Fibroblast of skin of right quadriceps (primary cell): ENCODE data around the gene C1QBP.
"Not testable (repeated sequence)": the region's sequence is repeated elsewhere in the genome, so short reads cannot be mapped to it uniquely, and the experiment has no call there.

Source experiments
- DNase-seq: peaks from one replicate; pipeline ENCODE4 v3.0.0-alpha.2; 2013

Gene C1QBP, protein sequence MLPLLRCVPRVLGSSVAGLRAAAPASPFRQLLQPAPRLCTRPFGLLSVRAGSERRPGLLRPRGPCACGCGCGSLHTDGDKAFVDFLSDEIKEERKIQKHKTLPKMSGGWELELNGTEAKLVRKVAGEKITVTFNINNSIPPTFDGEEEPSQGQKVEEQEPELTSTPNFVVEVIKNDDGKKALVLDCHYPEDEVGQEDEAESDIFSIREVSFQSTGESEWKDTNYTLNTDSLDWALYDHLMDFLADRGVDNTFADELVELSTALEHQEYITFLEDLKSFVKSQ

DNA sequence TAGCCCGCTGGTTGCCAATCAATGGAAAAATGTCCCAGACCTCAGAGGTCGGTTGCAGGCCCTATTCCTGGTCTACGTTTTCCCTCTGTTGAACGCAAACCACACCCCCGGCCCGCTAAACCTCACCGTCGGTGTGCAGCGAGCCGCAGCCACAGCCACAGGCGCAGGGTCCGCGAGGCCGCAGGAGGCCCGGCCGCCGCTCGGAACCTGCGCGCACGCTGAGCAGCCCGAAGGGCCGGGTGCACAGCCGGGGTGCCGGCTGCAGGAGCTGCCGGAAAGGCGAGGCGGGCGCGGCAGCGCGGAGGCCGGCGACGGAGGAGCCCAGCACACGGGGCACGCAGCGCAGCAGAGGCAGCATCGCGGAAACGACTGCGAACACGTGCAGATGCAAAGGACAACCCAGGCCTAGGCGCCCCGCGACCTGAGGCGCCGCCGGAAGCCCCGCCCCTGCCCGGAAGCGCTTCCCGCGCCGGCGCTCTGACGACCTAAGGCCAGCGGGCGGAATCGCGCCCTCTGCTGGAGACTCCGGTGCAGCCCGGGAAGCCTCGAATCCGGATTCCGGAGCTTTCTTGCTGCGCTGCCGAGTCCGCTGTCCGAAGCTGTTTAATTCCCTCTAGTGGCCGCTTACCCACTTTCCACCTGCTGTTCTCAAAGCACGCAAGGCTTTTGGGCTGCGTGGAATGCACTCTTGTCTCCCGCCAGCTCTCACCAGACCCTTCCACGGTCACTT lies at the start of gene C1QBP:
Gene C1QBP (minus strand): TSS at position 440 of the 730 bp plus-strand sequence. CDS start 82 bp downstream, at position 358.
- DNase-seq: peak; percentile 88

DNA sequence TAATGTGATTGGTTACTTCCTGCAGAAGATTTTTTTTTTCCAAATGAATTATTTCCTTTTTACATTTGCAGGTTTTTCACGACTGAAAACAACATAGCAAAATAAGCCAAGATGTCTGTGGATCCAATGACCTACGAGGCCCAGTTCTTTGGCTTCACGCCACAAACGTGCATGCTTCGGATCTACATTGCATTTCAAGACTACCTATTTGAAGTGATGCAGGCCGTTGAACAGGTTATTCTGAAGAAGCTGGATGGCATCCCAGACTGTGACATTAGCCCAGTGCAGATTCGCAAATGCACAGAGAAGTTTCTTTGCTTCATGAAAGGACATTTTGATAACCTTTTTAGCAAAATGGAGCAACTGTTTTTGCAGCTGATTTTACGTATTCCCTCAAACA lies 49.8 kb upstream of the C1QBP start:
- DNase-seq: no peak

DNA sequence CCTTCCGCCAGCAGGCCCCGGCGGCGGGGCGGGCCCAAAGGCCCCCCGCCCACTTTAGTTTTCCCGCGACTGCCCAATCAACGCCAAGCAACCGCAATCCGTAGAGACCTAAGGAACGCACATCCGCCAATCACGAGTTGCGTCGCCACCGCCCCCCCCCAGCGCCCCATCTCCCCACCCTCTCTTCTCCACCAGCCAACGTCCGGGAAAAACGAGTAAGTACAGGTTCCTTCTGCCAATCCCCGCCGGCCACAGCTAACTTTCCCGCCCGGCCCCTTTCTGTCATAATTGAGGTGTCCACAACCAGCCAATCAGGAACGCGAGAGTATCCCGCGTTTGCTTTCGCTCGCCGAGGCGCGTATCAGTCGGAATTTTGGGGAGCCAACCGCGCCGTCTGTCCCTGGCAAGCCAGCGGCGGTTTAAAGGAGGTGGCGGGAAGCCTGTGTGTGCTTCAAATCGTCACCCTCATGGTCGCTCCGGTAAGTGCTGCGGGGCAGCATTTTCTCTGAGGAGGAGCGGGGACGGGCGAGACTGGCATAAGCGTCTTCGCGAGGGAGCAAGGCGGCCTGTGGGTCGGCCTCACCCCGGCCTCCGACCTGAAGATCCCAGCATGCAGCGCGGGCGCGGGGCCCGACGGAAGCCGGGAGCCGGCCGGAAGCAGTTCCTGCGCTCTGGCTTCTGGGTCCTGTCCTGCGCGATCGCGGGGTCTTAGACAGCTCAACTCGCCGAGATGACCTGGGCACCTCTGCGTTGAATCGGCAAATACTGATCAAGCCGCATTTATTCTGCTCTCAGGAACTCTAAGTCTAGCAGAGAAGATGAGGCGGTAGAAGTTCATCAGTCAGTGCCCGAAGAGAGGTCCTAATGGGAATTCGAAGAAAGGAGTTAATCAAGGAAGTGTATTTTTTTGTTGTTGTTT lies 47.5 kb upstream of the C1QBP start, which contains the start of gene MIS12:
Gene MIS12 (plus strand): TSS at position 361 of the 919 bp plus-strand sequence. CDS start 2,297 bp downstream, outside the sequence.
- peak; percentile 100 for DNase-seq

DNA sequence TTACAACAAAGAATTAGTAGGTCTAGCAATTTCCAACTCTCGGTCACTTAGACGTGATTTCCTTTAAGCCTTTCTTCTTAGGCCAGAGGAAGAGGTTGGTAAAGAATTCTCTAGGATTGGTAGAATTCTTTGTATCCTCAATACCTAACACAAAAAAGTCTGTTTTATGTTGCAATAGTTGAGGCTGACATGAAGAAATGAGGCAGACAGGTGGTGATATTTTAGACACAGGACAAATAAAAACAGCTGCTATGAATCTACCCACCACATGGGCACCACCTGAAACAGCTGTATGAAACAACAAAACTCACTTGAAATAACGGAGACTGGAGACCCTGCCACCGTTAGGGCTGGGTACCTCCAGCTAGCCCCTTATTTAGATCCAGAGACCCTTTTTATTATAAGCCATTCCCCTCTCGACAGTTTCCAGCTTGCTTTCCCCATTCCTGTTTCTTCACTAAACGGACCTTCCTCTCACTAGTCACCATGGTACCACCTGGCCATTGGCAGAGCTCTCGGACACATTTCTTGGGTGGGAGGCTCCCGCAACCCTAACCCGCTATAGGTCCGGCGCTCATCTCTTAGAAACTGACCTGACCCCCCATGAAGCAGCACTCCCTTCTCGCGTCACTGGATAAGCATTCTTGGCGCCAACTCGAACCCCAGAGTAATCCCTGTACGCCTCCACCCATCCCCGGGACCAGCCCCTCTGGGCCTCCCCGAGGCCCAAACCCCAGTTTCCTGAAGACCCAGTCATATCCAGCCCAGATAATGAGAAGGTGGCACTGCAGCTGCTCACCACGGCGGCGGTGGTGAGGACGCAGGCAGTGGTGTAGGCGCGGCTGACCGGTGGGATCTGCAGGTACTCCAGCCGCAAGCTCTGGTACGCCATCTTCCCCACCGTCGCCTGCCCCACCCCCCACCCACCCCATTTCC lies 46.6 kb upstream of the C1QBP start, which contains the start of gene DERL2:
Gene DERL2 (minus strand): TSS at position 909 of the 936 bp plus-strand sequence. CDS start 17 bp downstream, at position 892.
- peak; percentile 48 for DNase-seq

DNA sequence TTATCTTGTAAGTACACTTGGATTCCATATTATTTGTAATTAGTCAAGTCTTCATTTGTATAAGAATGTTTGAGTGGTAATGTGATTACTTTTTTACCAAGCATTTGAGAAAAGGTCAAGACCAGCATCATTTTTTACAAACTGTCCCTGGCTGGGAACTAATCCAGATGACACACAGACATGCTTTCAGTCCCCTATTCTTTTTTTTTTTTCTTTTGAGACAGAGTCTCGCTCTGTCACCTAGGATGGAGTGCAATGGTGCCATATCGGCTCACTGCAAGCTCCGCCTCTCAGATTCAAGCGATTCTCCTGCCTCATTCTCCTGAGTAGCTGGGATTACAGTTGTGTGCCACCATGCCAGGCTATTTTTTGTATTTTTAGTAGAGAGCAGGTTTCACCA lies 42.5 kb upstream of the C1QBP start:
- no peak for DNase-seq

DNA sequence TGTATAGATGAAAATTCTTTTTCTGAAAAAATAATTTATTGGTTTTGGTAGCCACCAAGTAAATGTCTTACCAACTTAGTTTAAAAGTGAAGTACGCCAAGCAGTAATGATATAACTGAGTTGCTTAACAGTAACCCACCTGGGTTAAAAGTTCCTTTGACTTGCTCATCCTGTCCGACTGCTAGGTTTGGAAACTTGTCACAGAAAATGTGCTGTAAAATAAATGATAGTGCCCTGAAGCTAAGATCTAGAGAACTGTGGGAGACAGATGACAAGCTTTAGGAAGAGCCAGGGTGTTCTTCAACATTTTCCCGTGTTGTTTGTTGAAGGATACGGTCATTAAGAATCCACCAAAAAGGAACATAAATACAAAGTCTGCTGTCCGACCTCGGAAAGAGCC lies 42.0 kb upstream of the C1QBP start:
- no peak for DNase-seq

DNA sequence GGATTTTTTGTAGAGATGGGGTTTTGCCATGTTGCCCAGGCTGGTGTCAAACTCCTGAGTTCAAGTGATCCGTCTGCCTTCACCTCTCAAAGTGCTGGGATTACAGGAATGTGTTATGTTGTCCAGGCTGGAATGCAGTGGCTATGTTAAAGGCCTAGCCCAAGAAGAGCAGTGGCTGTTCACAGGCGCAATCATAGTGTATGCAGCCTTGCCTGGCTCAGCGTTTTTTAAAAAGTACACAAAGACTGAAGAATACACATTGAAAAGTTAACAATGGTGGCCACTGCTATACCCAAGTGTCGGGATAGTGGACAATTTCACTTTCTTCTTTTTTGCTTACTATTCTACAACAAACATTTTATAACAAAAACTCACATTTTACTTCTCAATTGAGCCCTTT lies 40.0 kb upstream of the C1QBP start:
- DNase-seq: no peak

DNA sequence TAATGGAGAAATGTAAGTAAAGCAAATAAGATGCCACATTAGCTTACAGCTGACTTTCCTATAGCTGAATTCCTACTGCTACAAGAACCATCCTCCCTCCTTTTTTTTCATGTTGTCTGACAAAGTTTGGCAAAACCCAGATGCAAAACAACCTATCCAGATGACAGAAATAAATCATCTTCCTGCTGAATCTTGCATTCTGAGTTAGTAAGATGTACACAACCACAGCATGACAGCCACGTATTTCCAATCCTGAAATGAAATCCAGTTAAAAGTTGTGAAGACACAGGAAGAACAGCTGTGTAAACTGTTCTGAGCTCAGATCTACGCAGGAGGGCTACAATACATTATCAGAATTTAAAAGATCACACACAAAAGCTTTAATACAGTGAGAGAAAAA lies 35.0 kb upstream of the C1QBP start:
- no peak for DNase-seq

DNA sequence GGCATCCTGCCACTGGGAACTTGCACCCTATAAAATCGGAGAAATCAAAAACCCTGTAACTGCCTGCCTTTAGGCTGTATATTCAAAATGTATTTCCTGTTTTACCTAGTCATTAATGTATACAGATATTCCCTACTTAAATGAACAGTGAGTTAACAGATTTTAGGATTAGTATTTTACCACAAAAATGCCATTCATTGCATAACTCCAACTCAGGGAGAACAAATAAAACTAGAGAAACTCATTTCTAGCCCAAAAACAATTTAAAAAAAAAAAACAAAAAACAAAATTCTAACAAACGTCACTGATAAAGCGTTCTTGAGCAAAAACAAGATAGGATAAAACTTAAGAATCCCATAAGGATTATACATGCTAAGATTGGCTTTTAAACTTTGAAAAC lies 33.6 kb upstream of the C1QBP start:
- DNase-seq: no peak

DNA sequence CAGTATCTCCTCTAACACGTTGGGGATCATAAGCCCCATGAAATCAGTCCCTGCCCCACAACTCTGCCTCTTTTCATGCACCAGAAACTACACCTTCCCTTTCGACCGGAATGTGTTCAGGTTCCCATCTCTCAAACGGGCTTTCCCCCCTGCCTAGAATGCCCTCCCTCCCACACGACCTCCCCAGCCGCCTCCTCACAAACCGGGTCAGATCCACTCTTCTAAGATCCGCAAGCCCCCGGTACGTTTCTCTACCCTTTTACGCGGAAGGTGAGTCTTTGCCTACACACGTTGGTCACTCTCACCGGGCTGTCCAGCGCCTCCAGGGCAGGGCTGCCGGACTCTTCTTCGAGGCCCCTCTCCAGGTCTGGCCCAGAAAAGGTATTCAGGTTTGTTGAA lies 29.1 kb upstream of the C1QBP start:
- no peak for DNase-seq

DNA sequence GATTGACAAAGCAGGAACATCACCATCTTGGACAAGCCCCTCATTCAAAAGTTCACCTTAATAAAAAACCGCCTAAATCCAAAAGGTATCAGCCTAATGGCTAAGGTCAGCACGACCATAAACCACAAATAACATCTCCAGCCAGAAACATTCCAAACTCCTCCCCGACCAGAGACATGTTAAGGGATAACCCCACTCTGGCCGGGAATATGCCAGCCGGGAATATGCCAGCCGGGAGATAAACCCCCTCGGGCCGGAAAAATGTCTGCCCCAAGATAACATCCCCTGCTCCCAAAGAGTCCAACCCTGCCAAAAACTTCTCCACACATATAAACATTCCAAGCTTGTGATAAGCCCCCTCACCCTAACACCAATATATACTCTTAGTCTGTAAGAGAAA lies 28.5 kb upstream of the C1QBP start:
- no peak for DNase-seq

DNA sequence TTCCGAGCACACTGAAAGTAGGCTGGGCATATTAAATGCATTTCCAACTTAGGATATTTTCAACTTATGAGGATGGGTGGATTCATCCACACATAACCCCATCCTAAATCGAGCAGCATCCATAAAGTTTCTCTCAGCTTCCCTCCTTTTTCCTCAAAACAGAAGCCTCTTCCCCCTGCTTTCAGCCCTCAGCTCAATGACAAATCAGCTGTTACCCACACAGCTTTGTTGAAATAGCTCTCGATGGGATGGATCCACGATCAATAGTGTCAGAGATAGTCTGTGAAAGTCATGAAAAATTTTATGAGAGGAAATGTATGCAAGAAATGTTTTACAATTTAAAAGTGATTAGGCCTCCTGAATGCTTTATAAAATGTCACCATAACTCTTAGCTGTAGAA lies 27.3 kb upstream of the C1QBP start:
- no peak for DNase-seq

DNA sequence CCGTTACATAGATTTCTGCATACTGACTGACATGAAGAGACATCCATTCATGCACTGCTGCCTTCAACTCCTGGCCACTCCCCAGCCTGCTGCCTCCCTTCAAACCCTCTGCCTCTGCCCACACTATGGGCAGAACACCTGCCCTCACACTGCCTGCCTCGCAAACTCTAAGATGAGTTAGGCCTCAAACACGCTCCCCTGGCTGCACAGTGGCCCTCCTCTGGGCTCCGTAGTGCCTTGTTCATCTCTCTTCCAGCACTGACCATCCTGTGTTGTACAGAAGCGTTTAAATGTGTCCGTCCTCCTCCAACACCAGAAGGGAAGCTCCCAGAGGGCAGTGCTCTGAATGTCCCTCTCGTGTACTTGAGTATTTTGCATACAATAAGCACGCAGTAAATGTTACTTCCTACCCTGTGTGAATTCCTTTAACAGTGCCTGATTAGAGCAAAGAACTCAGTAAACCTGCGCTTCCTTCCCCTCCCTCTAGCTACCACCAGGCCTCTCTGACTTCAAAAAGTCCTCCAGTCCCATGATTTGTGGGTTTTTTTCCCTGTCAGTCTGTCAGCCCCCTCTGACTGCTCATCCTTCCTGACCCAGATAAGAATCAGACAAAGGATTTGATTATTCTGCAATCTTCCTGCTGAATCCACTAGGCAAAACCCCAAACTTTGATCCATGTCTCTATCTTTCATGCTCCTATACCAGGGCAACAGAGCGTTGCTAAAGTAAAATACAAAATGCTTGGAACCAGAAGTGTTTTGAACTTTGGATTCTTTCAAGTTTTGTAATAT lies 26.0 kb upstream of the C1QBP start:
- DNase-seq: no peak

DNA sequence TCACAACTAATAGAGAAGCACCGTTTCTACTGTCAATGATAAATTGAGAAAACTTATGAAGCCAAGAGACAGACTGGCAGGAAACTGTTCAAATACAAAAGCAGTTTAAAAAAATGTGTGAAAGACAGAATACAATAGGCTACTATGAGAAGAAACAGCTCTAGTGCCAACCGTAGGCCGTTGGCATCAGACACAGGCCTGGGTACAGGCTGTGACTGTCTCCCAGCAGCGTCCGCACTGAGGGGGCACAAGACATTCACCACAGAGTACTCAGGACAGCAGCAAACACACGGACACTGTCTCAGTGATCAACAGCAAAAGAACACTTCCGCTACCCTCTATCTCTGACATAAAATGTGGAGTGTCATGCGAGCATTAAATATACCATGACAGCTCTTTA lies 7.8 kb upstream of the C1QBP start:
- DNase-seq: no peak

DNA sequence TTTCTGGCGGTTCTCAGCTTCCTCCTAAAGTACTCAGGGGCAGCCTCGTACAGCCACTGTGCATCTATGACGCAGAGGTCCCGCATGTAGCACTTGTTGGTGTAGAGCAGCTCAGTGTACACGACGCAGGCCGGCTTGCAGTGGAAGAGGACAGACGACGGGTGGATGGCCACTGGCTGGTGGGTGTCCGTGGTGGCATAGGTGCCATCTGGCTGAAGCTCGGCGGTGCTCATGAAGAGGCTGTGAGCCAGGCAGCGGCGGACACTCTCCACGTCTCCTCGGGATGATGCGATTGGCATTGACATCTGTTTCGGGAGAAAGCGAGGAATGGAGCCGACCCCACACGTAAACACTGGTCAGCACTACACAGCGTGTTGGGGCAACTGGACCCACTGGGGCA lies 5.3 kb upstream of the C1QBP start:
- DNase-seq: no peak

DNA sequence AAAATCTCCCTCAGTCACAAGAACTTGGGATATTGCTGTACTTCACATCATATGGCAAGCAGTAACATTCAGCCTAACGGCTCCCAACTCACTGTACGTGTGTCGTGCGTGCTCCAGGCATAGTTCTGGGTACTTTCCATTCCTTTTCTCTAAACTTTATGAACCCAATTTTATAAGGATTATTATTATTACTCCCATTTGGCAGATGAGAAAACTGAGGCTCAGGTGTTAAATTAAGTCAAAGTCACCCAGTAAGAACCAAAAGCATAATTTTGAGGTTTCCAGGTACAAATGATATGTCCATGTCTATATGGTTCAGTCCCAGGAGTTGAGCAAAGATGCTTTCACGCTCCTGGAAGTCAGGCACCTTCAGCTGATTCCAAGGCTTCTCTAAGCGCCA lies 4.8 kb upstream of the C1QBP start:
- no peak for DNase-seq

DNA sequence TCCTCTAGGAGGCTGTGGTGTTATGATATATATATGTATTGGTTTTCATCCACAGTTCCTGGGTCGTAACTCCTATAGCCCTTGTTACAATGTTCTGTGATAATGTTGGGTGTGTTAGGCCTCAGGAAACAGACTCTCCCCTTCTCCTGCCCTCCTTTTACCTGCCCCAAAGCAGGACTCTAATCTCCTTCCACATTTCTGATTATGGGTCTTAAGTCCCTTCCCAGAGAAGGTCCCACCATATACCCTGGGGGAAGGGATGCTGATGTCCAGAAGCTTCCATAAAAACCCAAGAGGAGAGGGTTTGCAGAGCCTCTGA lies 450 bp upstream of the C1QBP start:
- DNase-seq: no peak

DNA sequence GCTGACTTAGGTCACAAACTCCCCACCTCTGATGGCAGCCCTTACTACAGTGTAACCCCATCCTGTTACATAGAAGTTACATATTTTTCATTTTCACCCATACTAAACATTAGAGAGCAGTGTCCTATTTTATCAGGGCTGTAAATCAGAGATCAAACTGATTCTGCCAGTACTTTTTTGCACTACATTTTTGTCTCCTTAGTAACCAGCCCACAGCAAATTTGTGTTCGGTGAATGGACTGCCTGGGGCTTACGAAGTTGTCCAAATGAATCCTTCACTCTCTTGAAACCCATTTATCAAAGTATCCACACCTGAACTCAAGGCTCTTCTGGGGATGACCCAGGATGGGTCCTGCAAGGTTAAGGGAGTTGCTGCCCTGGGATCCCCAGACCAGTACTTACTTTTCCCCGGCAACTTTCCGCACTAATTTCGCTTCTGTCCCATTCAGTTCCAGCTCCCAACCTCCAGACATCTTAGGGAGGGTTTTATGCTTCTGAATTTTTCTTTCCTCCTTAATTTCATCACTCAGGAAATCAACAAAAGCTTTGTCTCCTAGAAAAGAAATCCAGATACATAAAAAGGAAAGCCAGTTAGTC lies 1.1 kb downstream of the C1QBP start:
- peak; percentile 24 for DNase-seq

DNA sequence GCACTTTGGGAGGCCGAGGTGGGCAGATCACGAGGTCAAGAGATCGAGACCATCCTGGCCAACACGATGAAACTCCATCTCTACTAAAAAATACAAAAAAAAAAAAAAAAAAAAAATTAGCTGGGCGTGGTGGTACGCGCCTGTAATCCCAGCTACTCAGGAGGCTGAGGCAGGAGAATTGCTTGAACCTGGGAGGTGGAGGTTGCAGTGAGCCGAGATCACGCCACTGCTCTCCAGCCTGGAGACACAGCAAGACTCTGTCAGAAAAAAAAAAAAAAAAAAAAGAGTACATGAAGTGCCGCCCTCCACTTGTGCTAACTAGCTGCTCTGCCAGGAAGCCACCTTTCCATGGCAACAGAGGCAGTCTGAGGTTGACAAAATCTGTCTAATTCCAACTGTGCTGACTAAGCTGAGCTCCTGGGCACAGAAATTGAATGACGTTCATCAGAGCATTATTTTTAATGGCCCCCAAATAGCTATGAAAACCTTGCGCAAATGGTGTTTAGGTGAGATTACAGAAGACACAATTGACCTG lies 3.1 kb downstream of the C1QBP start:
- not testable (repeated sequence) for DNase-seq

DNA sequence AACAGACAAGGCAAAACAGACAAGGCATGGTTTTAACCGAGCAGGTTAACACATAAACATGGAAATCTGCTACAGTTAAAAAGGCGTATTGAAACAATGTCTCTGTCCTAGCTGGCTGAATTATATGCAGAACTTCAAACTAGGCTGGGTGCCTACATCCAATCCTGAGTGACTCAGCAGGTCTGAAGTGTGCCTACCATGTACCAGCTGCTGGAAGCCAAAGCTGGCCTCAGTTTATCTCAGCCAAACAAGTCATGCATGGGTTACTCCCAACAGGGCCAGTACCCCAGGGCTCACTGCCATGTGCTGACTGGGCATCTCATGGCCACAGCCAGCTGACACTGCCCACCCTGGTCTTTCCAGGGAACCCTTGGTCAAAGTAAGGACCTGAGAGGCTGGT lies 4.0 kb downstream of the C1QBP start:
- no peak for DNase-seq
